HG03575 (cell line): ENCODE data around the gene RRP9.

Experiments
- ATAC-seq: cut with Tn5 transposase; IDR thresholded peaks from one replicate; pipeline ENCODE4 v1.9.1; 2021; ENCODE audit not compliant: unreplicated experiment, insufficient number of reproducible peaks, low FRiP score; ENCODE audit errors: extremely low read depth

Gene RRP9

DNA sequence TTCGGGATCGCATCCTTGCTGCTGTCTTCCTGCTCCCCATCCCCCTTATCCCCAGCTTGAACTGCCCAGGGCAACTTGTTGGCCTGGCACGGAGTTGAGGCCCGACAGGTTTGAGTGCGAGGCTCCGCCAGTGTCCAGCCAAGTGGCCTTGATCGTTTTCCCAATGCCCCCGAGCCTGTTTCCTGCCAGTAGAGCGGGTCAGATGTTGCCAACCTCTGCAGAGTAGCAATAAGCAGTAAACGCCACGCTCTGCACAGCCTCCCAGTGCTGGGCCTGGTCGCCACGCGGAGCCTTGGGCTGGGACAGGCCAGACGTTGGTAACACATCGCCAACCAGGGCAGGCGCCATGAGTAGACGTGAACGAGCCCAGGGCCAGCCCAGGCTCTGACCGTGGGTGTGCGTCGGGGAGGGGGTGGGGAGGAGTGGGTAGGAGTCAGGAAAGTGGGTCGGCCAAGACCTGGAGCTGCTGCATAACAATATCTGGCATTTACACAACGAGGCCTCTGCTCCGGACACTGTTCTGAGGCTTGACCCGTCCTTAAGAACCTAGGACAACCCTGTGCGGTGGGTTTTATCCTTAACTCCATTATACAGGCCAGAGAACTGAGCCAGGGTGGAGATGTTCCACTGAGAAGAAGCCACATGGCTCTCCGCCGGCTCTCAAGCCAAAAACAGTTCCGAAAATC, 32.7 kb upstream of the RRP9 start:
- no peak for ATAC-seq

DNA sequence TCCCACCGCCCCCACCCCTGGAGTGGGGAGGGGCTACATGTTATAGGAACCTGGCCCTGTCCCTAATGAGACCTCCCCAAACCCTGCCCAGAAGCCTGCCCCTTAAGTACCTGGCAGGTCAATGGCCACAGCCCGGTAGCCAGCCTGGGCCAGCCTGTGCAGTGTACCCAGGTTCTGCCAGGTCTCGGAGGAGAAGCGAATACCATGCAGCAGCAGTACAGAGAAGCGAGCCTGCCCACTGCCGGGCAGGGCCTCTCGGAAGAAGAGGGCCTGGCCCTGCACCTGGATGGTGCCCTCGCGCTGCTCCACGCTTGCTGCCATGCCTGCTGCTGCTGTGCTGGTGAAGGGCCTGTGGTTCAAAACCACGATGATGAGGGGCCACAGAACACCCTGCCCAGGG, 29.6 kb upstream of the RRP9 start:
- ATAC-seq, result no peak

GRCh38 chr3:51970606-51971300, 29.0 kb upstream of the RRP9 start:
- no peak for ATAC-seq

- no peak for ATAC-seq
These were observed 28.1 kb upstream of the RRP9 start for GRCh38 chr3:51969841-51970240.

DNA sequence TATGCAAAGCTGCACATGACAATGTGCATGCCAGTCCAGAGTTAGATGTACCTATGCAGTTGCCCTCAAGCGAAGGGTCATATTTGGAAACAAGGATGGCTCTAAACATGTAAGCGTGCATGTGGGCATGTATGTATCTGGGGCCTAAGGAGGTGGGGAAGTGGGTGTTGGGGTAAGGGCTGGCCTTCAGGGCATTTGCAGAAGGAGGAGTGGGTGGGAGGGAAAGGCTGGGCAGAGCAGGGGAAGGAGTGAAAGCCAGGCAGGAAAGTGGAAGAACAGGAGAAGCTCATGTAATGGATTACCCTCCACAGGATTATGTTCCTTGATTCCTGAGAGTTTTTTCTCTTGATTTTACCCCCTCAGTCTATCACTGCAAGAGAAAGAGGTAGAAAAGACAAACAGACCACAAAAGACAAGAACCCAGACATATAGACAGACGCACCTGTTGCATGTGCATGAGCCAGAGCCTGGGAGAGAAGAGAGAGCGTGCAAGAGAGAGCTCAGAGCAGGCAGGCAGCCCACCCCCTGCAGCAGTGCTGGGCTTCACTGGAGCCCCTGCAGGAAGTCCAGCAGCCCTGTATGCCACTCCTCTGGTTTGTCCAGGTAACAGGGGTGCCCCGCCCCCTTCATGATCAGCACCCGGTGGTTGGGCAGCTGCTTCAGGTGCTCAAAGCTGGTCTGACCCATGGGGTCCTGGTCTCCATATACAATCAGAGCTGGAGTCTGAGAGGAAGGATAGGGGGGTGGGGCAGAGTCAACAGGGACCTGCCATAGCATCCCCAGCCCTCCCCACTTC, 27.4 kb upstream of the RRP9 start:
- ATAC-seq, result no peak

DNA sequence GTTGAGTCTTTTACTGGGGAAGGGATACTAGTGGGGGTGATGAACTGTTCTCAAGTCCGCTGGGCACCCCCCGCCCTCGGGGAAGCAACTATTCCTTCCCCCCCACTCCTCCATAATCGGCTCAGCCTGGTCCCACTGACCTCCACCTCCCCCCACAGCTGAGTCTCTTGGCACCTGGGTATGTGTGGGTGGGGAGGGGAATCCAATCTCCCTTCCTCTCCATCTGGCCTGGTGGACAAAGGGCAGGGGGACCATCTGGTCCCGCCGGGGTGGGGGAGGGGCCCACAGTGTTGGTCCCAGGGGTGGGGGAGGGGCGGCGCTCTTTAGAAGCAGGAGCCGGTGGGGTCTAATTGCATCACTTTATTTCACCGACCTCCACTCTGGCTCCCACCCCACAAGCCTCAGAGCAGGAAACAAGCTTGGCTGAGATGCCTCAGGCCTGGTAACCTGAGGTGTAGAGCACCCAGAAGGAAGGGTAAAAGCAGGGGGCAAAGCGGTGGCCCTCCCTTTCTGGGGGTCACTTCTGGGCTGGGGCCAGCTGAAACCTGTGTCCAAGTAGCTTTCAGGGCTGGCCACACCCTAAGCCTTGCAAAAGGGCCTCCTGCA, 26.6 kb upstream of the RRP9 start:
- ATAC-seq, result no peak

DNA sequence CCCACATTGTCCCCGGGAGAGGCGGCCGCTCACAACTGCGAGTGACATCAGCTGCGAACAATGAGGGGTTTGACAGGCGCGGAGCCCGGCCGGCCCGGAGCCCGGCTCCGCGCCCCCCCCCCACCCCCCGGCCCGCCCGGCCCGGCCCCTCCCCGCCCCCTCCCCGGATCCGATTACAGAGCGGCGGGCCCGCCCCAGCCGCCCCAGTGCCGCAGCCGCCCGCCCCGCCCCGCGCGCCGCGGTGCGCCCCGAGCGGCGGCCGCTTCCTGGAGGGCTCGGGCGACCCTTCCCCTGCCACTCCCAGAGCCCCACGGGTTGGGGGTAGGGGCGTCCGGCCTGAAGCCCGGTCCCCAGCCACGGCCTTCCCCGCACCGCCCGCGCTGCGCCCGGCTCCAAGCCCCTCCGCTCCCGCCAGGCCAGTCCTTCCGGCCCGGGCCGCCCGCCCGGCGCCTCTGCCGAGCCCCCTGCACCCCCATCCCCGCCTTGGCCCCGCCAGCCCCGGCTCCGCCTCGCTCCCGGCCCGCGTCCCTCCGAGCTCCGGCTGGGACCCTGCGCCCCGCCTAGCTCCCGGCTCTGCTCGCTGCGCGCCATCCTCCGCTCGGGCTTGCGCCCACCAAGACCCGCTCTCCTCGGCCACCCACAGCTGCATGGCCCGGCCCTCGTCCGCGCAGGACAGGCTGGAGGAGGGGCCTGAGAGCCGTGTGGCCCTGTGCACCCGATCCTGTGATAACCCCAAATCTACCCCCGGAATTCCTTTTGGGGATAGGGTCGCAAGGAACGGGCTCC, 25.9 kb upstream of the RRP9 start, which contains the start of gene PCBP4:
Gene PCBP4 (minus strand): TSS at position 71 of the 786 bp plus-strand sequence. CDS start 6,214 bp downstream, outside the sequence.
- ATAC-seq, result no peak

DNA sequence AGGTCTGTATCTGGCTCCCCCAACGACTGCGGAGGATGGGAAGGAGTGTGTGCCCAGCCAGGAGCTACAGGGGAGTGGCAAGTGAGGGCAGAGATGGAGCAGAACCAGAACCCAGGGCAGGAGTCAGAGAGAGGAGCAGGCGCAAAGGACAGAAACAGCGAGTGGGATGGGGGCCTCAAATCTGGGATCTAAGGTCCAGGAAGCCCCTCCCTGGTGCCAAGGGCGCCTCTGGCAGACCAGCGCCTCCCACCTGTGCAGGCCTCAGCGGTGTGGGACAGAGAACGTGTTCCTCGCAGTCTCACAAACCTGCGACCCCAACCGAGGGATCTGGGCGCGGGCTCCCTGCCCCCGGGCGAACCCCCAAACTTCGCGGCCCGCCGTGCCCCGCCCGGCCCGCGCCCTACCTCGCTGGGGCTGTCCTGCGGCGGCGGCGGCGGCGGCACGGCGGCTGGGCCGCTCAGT, 25.2 kb upstream of the RRP9 start:
- no peak for ATAC-seq

DNA sequence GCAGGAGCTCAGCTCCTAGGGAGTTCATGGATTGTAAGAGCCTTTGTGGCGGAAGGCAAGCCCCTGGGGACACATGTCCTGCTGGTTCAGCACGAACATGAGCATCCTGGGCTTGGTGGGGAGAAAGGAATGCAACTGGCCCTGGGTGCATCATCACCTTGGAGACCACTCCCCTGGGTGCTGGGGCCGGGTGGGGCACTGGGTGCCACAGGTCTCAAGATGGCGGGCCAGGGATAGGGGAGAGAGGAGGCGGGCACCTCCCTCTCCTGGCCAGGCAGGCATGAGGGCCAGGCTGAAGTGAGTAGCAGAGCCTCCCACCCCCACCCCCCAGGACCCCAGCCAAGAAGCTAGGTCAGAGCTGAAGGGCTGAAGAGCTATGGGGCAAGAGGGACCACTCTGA, 24.8 kb upstream of the RRP9 start:
- ATAC-seq, result no peak

DNA sequence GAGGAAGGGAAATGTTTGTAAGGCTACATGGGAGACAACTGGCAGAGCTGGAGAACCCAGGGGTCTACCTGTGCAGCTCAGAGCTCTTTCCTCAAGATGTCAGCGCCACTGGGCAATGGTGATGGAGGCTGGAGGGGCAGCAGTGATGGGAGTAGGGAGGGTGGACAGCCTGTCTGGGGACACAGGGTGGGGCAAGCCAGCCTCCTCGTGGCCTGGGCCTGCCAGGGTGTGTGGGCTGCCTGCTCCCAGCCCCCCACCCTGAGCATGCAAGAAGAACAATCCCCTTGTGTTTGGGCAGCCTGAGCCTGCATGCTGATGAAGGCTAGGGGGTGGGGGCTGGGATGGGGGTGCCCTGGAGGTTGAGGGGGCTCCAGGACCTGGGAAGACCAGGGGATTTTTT, 24.3 kb upstream of the RRP9 start:
- no peak for ATAC-seq

DNA sequence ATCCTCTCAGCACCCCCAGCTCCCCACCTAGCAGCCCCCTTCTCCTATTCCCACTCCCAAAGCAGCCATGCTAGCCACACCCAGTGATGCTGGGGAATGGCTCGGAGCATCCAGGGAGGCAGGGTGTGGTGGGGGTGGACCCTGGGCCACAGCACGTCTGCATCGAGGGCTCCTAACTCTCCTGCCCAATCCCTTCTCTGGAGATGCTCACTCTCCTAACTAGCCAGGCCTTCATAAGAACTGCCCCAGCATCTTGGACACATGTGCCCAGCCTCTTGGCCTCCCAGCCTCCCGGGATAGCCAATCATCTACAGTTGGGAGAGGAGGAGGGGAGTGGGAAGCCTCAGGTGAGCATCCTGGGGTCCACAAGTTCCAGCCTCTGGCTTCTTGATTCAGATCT, 22.8 kb upstream of the RRP9 start:
- ATAC-seq, result no peak

- ATAC-seq, result no peak
These were observed 22.3 kb upstream of the RRP9 start for GRCh38 chr3:51963951-51964451.

DNA sequence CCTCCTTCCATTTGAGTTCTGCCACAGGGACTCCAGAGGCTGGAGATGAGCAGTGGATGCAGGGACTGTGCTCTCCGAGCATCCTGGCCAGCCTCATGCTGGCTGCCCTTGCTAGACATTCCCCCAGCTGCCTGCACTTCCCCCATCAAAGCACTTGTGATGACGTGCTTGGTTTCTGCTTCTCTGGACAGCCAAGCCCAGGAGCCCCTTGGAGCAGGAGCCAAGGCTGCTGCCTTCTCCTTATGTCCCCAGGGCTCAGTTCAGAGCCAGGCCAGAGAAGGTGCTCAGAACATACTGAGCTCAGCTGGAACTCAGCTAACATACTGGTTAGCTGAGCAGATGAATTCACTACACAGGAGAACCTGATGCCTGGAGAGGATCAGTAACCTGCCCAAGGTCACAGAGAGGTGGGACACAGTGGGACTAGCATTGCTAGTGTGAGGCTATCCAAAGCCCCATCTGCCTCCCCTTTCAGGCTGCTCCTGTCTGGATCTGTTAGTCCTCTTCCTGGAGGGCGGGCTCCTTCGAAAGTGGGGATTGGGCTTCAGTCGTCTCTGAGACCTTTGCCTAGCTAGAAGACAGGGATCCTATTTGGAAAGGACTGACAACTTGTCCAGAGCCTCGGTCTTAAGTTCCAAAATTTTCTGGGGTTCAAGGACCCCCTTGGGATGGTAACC, 21.3 kb upstream of the RRP9 start:
- no peak for ATAC-seq

DNA sequence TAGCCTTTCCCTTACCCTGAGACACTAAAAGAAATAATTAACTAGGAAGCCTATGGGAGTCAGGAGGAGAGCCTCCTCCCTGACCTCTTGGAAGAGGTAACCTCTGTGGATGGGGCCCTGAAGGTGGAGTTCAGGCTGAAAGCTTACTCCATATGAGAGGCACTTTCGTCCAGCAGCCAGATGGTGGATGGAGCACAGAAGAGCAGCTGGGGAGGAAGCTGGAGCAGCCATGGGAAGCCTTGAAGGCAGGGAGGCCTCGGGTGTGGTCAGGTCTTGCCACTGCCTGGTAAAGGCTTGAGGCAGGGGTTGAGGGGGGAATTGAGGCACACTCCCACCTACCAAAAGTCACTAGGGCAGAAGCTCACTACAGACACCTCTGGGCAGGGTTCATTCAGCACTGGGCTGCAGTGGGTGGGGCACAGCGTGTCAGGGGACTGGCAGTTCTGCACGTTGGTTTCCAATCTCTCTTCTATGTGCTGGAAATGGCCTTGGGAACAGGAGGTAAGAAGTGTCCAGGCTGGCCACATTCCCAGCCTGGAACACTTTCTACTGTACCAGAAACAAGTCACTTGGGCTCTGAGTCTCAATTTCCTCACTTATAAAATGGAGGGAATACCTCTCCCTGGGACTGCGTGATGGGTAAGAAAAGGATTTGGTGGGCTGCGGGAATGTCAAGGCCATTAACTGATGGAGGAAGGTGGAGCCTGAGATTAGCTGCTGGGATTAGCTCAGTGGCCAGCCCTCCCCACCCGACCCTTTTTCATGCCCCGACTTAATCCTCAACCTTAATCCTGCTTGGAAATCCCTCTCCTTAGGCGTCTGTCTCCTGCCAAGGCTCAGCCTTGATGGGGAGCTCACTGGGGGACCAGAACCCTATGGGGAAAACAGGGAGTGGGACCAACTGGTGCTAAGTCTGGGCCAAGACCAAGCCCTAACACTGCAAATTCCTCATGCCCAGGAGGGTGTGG, 20.2 kb upstream of the RRP9 start:
- no peak for ATAC-seq

DNA sequence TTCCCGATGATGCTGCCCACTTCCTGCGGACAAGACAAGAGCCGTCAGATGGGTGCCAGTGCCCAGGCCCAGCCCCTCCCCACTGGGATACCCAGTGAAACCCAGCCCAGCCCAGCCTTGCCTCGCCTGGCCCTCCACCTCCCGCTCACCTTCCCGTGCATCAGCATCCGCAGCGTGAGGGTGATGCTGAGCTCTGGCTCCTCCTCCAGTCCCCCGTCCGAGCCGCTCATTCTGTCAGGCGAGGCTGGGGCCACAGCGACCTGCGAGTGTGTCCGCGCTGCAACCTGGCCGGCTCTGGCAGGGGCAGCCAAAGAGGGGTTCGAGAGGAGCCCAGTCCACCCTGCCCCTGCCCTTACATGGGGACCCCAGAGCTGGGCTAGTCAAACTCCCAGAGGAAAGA, 19.3 kb upstream of the RRP9 start:
- no peak for ATAC-seq

DNA sequence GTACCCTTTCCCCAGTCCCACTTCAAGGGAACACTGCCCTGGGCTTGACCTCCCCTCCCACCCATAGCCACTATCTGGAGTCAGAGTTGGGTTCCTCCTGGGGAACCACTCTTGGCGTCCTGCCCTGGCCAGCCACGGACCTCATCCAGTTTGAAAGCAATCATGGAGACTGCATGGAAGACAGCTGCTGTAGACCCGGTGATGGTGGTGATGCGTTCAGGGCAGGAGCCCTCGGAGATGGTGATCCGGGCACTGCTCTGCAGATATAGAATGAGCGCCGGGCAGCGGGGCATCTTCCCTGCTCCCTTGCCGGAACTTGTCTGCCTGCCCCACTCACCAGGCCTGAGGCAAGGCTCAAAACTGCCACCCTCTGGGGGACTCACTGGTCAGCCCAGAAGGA, 18.7 kb upstream of the RRP9 start:
- ATAC-seq, result no peak

DNA sequence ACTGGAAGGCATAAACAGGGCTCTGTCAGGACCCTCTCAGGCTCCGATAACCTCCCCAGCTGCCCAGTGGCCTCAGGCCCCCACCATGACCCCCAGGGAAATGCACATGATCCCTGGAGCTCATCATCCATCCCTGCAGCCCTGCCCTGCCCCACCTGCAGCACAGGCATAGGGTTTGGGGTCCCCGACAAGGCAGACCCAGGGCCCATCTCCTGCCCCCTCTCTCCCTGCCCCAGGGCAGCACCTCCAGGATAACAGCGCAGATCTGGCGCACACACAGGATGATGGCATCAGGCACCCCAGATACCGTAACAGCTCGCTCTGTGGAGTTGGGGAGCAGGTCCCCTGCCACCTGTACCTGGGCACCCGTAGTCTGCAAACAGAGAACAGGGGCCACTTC, 17.9 kb upstream of the RRP9 start:
- no peak for ATAC-seq
